Upper lobe of left lung (tissue), 4 donors: Measurements from ENCODE around the gene METTL25B.

Source experiments
- EP300 ChIP-seq, 4 donors: sonication (generic); formaldehyde crosslinking; IDR thresholded peaks; one replicate each; pipeline ENCODE4 v1.5.1; 2017; ENCODE audit warnings: antibody characterized with exemption in 4 of 4, control low read depth in 2 of 4
- POLR2A ChIP-seq, 4 donors: fragments of 450-650 bp; IDR thresholded peaks; one replicate each; pipeline ENCODE4 v1.5.1; 2016 to 2017; ENCODE audit warnings: antibody characterized with exemption in 4 of 4, mild to moderate bottlenecking in 2 of 4
- POLR2AphosphoS5 ChIP-seq, 2 donors: sonication (generic); formaldehyde crosslinking; IDR thresholded peaks; one replicate each; pipeline ENCODE4 v1.5.1; 2017; ENCODE audit warnings: antibody characterized with exemption in 2 of 2
- TF ChIP-seq, protein P1 (sequence below), 6 experiments: fragments of 450-650 bp in 4 of 6; fragments of 200-600 bp in 2 of 6; sonication (generic) in 2 of 6; IDR thresholded peaks; one replicate each; pipeline ENCODE4 v1.5.1; 2016 to 2019; ENCODE audit warnings: antibody characterized with exemption in 6 of 6

DNA sequence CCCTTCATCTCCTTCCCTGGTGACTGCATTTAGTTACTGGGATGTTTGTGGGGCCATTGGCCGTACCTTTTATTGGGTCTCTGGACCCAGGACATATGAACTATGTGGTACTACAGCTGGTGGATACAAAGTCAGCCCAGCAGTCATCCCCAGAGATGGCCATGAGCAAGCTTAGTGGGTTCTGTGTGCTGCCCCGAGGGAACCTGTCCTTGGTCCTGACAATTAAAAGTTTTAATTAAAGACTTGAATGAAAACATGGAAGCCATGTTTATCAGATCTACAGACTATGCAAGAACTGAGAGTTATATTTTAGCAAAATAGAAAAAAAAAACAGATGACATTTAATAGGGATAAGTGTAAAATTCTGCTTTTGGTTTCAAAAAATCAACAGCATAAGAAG, 48.2 kb upstream of the METTL25B start:
- no peak for TF ChIP-seq POLR2A (IDR thresholded peaks at IDR 0.05)
- TF ChIP-seq, protein P1, sequence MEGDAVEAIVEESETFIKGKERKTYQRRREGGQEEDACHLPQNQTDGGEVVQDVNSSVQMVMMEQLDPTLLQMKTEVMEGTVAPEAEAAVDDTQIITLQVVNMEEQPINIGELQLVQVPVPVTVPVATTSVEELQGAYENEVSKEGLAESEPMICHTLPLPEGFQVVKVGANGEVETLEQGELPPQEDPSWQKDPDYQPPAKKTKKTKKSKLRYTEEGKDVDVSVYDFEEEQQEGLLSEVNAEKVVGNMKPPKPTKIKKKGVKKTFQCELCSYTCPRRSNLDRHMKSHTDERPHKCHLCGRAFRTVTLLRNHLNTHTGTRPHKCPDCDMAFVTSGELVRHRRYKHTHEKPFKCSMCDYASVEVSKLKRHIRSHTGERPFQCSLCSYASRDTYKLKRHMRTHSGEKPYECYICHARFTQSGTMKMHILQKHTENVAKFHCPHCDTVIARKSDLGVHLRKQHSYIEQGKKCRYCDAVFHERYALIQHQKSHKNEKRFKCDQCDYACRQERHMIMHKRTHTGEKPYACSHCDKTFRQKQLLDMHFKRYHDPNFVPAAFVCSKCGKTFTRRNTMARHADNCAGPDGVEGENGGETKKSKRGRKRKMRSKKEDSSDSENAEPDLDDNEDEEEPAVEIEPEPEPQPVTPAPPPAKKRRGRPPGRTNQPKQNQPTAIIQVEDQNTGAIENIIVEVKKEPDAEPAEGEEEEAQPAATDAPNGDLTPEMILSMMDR (IDR thresholded peaks at IDR 0.05) = no peak
- no peak for TF ChIP-seq POLR2AphosphoS5 (IDR thresholded peaks at IDR 0.05)
- no peak for TF ChIP-seq EP300 (IDR thresholded peaks at IDR 0.05)
